RWPE2 (cell line): ENCODE measurements around the gene CEP85L.
A peak's percentile ranks its signal among the peaks of the same experiment; 100 is the strongest.

ENCODE experiments used
- ATAC-seq: fragments of 200-7000 bp; cut with Tn5 transposase; 3 replicates; pipeline ENCODE4 v1.9.1; 2021; ENCODE audit warnings: low read depth
- DNase-seq: peaks from one replicate; pipeline ENCODE4 v3.0.0-alpha.2; 2020; ENCODE audit warnings: low spot score
- H3K27ac ChIP-seq: fragments of 450-650 bp; 2 replicates; pipeline ENCODE4 v1.5.1; 2017; ENCODE audit warnings: mild to moderate bottlenecking; ENCODE audit not compliant: poor library complexity, severe bottlenecking
- H3K27me3 ChIP-seq: fragments of 250-450 bp; sonication (Bioruptor Pico); 2 replicates; pipeline ENCODE4 v1.5.1; 2021; ENCODE audit warnings: mild to moderate bottlenecking, moderate library complexity; ENCODE audit not compliant: insufficient read depth, poor library complexity, severe bottlenecking
- H3K36me3 ChIP-seq: fragments of 250-450 bp; sonication (Bioruptor Pico); 2 replicates; pipeline ENCODE4 v1.5.1; 2020; ENCODE audit warnings: low read depth, mild to moderate bottlenecking, moderate library complexity
- H3K4me1 ChIP-seq: fragments of 250-450 bp; sonication (Bioruptor Pico); 2 replicates; pipeline ENCODE4 v1.5.1; 2021; ENCODE audit warnings: mild to moderate bottlenecking, moderate library complexity; ENCODE audit not compliant: insufficient read depth, poor library complexity, severe bottlenecking
- H3K4me3 ChIP-seq: fragments of 250-450 bp; sonication (Bioruptor Pico); 2 replicates; pipeline ENCODE4 v1.5.1; 2021; ENCODE audit warnings: mild to moderate bottlenecking, moderate library complexity; ENCODE audit not compliant: severe bottlenecking
- H3K9me3 ChIP-seq: fragments of 250-450 bp; sonication (Bioruptor Pico); 2 replicates; pipeline ENCODE4 v1.5.1; 2021; ENCODE audit warnings: mild to moderate bottlenecking, moderate library complexity; ENCODE audit not compliant: severe bottlenecking
- TF ChIP-seq, protein P1 (sequence below): fragments of 450-650 bp; IDR thresholded peaks from one replicate; pipeline ENCODE4 v1.5.1; 2017; ENCODE audit warnings: mild to moderate bottlenecking, moderate library complexity; ENCODE audit not compliant: poor library complexity, severe bottlenecking

The CEP85L gene

GRCh38 chr6:118685823-118686449 lies 34.5 kb upstream of the CEP85L start:
- TF ChIP-seq, protein P1, sequence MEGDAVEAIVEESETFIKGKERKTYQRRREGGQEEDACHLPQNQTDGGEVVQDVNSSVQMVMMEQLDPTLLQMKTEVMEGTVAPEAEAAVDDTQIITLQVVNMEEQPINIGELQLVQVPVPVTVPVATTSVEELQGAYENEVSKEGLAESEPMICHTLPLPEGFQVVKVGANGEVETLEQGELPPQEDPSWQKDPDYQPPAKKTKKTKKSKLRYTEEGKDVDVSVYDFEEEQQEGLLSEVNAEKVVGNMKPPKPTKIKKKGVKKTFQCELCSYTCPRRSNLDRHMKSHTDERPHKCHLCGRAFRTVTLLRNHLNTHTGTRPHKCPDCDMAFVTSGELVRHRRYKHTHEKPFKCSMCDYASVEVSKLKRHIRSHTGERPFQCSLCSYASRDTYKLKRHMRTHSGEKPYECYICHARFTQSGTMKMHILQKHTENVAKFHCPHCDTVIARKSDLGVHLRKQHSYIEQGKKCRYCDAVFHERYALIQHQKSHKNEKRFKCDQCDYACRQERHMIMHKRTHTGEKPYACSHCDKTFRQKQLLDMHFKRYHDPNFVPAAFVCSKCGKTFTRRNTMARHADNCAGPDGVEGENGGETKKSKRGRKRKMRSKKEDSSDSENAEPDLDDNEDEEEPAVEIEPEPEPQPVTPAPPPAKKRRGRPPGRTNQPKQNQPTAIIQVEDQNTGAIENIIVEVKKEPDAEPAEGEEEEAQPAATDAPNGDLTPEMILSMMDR, result no peak
- ATAC-seq, result no peak
- H3K27me3 ChIP-seq, result no peaks in the 10 kb centered on the region
- H3K27ac ChIP-seq, result no peak overlapping the region
- H3K4me1 ChIP-seq, result no peaks in the 10 kb centered on the region
- H3K9me3 ChIP-seq, result no peaks in the 10 kb centered on the region
- no peak for DNase-seq
- no peaks in the 10 kb centered on the region for H3K36me3 ChIP-seq
- H3K4me3 ChIP-seq, result no peak overlapping the region

- H3K36me3 ChIP-seq, result no peaks in the 10 kb centered on the region
- no peaks in the 10 kb centered on the region for H3K9me3 ChIP-seq
- H3K27me3 ChIP-seq, result no peaks in the 10 kb centered on the region
- TF ChIP-seq, protein P1, result no peak
- DNase-seq, result no peak
- H3K4me1 ChIP-seq, result peaks cover 4% of the 10 kb centered on the region
- no peak overlapping the region for H3K27ac ChIP-seq
- no peak overlapping the region for H3K4me3 ChIP-seq
- ATAC-seq, result no peak
These were observed 32.8 kb upstream of the CEP85L start for GRCh38 chr6:118683881-118684872.

- ATAC-seq (no peak), DNase-seq (no peak)
- Histone ChIP-seq H3K27ac (no peak overlapping the region), H3K4me1 (peaks cover 6% of the 10 kb centered on the region), H3K4me3 (no peak overlapping the region), H3K9me3 (no peaks in the 10 kb centered on the region), H3K27me3 (no peaks in the 10 kb centered on the region), H3K36me3 (no peaks in the 10 kb centered on the region)
- TF ChIP-seq, protein P1, result no peak
These were observed 29.2 kb upstream of the CEP85L start for GRCh38 chr6:118680452-118681095.

DNA sequence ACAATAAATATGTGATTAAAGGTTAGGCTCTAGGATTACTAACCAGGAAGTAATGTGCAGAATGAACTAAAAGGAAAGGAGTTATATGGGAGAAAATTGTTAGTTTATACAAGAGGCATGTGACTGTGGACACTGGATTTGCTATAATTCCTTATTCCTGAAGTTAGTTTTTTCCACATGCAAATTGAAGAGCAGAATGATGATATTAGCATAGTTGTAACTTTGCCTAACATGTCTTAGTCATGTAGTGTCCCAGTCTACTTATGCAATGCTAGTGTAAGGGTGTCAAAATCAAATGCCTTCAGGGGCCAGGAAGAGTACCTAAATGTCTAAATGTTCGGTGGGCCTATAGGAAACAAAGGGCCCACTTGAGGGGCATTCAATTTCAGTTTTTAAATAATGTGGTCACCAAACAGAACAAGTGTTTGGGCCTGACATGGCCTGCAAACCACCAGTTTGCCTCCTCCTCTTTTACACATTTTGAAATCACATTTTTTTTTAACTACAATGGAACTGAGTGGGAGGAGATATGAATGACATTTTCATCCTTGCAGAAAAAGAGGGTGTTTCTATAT lies 28.0 kb upstream of the CEP85L start:
- no peak overlapping the region for H3K27ac ChIP-seq
- 0 out of 3 replicates have a peak, but pooled peaks have one; percentile 19 for ATAC-seq
- no peak overlapping the region for H3K4me3 ChIP-seq
- H3K27me3 ChIP-seq, result no peaks in the 10 kb centered on the region
- H3K9me3 ChIP-seq, result no peaks in the 10 kb centered on the region
- H3K4me1 ChIP-seq, result peaks cover 6% of the 10 kb centered on the region
- DNase-seq, result no peak
- TF ChIP-seq, protein P1, result no peak
- no peaks in the 10 kb centered on the region for H3K36me3 ChIP-seq
